ENCODE results near the gene MPDZ. TPM values are rescaled to one million over a fixed set of nuclear protein-coding genes. Genes with fewer than 3 reads are reported as not detected.
"Not testable (repeated sequence)": the region's sequence is repeated elsewhere in the genome, so short reads cannot be mapped to it uniquely, and the experiment has no call there.

The MPDZ gene
- polyA plus RNA-seq, 4 donors: 37.1 to 52.4 (median 46.7) TPM

DNA sequence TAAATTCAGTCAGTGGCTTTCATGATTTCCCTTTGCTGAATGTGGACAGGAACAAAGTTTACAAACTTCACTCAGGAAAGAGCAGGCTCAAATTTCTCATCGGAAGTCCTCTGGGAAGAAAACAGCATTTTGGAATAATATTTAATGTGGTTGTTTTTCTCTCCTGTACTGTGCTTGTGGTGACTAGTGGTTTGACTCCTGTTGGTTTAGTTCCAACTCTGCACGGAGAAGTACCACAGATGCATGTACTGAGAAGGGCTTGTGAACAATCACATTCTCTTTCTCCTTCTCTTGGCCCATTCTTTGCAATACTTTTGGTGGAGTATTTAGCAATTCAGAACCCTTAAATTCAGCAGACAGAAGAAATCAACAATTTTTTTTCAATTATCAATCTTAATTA, 13.3 kb downstream of the MPDZ start:
- no peak for DNase-seq (ENCODE audit: low read depth in 4 of 4, low spot score in 3 of 4)

DNA sequence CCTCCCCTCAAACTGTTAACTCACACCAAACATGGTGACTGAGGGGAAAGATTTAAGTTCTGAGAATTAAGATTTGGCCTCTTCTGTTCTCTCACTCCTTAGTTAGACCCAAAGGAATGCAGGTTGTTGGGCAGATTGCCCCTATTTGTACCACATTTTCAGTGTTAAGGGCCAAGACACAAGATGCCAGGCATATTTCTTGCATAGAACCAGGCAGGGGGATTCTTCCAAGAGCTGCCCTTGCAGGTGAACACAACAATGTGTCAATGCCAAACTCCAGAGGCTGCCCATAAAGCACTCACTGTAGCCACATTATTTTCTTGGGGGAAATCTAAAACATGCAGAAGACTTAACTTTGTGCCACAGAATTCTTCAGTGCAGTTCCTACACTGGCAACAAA, 14.7 kb downstream of the MPDZ start:
- no peak for DNase-seq (ENCODE audit: low read depth in 4 of 4, low spot score in 3 of 4)

DNA sequence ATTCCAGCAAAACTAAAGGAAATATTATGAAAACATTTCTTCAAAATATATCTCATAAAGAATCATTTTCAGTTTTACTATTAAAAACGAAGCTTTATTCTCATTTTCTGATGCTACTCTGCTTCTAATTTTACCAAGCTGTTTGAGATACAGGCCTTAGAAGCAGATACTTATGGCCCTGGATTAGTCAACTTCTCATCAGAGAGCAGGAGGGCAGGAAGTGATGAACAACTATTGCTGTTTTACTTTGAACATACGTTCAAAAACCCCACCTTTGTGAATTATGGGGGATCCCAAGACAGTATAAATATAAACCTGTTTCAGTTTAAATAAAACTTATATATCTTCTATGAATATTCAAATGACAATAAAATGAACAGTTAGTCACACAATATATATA, 16.0 kb downstream of the MPDZ start:
- no peak for DNase-seq (ENCODE audit: low read depth in 4 of 4, low spot score in 3 of 4)

DNA sequence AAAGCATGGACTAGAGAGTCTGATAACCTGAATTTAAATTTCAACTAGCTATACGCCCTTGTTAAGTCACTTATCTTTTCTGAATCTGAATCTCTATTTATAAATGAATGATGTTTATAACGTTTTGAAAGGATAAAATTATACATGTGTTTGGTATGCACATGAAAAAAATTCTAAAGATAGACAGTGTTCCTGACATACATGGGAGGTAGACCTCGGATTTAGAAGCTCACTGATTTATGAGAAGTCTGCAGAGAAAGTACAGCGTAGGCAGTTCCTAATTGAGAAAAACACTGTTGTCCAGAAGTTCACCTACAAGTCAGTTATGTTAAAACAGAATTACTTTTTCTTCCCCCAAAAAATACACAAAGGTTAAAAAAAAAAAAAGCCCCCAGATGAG, 26.6 kb downstream of the MPDZ start:
- no peak for DNase-seq (ENCODE audit: low read depth in 4 of 4, low spot score in 3 of 4)

DNA sequence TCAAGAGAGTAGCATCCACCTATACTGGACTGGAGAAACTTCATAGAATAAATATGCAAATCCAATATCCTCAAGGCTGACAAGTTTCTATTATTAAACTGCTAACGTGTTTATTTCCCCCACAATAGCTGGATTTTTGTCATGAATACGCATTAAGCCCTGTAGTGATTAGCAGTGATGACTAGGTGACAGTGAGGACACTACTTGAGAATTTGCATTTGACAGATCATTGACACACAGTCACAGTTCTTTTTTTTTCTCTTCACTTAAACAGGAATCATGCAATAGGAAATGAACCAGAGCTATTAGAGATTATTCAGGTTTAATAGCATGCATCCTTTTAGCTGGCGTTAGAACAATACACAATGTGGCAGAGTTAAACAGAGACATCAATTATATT, 35.3 kb downstream of the MPDZ start:
- DNase-seq (ENCODE audit: low read depth in 4 of 4, low spot score in 3 of 4): no peak

DNA sequence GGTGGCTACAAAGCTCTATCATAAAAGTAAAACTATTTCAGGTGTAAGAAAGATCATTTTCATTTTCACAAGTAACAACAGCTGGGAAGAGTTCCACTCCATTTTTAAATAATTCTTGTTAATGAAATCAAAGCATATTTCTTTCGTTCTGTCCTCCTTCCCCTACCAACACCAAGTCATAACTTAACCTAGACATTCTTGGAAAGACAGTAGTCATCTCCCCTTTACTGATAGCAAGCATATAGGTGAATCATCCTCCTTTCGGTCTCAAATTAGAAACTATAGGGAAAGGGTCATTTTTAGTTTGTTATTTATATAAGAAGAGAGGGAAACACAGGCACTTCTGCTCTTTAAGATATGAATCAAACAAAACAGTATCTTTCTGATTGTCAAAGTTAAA, 38.2 kb downstream of the MPDZ start:
- no peak for DNase-seq (ENCODE audit: low read depth in 4 of 4, low spot score in 3 of 4)

DNA sequence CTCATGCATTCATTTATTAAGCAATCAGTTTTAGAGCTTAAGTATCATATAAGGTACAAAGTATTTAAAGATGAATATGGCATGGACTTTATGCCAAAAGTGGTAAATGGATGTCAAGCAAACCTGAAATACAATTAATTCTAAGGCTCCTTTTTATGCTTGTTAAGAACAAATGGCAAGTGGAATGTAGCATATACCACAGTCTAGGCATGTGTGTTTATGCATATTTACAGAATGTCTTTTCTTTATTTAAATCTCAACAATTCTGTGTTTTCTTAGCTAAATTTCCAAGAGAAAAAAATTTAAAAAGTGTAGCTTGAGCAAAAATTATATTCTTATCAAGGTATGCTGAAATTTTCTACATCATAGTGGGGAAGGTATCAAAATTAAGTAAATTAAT, 39.8 kb downstream of the MPDZ start:
- DNase-seq (ENCODE audit: low read depth in 4 of 4, low spot score in 3 of 4): no peak

DNA sequence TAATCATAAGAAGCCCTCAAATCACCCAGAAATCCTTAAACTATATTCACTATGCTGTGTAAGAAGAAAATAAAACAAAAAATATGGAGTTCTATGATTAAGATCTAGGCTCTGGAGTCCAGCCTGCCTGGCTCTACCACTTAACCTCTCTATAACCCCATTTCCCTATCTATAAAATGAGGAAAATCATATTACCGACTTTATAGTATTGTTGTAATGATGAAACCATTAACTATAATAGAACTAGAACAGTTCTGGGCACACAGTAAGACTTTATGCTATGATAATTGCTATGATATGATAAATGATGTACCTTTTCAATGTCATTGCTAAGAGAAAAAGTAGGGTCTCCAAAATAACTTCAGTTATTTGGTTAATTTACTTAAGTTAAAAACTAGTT, 40.3 kb downstream of the MPDZ start:
- DNase-seq (ENCODE audit: low read depth in 4 of 4, low spot score in 3 of 4): no peak

DNA sequence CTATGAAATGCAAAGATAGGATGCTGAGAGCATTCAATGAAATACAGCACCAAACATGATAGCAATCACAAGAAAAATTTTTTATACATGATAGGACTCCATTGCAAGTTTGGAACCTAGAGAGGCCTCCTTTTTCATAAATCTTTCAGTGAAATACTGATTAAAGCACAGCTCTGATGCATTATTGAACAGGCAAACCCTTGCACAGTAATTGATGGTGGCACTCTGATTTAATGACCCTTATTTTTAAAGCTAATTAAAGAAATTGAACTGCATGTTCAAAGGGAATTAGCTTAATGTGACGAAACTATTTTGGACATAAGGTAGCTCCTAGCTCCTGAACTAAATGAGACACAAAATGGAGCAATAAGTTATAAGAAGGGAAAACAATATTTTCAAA, 44.6 kb downstream of the MPDZ start:
- DNase-seq (ENCODE audit: low read depth in 4 of 4, low spot score in 3 of 4): no peak

DNA sequence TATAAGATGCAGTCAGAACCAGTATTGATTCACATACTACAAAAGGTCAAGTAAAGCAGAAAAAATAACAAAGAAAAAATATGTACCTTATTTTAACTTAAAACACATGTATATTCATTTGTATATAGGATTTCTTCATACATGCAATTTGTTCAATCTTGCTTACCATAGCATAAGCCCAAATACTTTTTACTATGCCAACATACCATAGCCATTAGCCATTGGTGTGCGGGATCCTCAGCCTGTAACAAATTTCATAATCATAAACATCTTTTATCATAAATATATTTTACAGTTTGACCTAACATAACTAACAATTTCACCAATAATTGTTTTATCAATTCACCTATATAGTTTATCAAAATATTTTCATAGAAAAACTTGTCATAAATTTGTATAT, 51.1 kb downstream of the MPDZ start:
- DNase-seq (ENCODE audit: low read depth in 4 of 4, low spot score in 3 of 4): no peak

DNA sequence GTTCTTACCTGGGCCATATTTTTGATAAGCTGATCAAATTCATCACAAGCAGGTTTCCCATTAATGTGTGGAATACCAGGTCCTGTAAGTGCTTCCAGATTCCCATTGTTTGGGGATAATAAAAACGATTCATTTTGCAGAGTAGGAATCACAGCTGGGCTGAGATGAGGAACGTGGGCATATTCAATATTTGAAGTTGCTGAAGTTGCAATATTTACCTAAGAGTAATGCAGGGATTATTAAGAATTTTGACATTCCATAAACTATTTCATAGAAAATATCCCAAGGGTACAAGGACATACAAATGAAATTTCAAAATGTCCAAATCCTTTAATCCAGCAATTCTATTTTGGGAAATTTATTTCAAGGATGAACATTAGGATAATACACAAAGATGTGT, 55.1 kb downstream of the MPDZ start:
- DNase-seq (ENCODE audit: low read depth in 4 of 4, low spot score in 3 of 4): no peak

DNA sequence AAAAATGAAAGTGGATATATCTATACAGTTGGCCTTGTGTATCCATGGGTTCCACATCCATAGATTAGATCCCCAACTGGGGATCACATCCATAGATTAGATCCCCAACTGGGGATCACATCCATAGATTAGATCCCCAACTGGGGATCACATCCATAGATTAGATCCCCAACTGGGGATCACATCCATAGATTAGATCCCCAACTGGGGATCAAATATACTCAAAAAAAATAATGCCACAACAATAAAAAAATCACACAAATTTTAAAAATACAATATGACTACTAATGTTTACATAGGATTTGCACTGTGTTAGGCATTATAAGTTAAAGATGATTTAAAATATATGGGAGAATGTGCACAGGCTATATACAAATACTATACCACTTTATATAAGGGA, 56.8 kb downstream of the MPDZ start:
- DNase-seq (ENCODE audit: low read depth in 4 of 4, low spot score in 3 of 4): not testable (repeated sequence)

DNA sequence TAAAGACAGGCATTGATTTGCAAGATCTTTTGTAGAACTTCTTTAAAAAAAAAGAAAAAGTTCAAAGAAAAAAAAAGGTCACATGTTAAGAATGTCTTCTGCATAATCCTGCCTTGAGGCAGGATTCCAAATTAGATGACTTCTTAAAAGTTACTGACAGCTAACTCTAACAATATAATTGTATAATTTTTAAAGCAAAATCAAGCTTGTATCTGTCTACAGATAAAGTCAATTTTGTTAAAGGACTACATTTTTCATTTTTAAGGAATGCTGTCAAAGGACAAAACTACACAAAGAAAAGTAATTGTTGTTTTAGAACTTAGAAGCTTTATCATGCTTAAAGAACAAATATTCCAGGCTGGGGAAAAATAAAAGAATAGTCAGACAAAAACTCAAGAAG, 57.8 kb downstream of the MPDZ start:
- no peak for DNase-seq (ENCODE audit: low read depth in 4 of 4, low spot score in 3 of 4)

DNA sequence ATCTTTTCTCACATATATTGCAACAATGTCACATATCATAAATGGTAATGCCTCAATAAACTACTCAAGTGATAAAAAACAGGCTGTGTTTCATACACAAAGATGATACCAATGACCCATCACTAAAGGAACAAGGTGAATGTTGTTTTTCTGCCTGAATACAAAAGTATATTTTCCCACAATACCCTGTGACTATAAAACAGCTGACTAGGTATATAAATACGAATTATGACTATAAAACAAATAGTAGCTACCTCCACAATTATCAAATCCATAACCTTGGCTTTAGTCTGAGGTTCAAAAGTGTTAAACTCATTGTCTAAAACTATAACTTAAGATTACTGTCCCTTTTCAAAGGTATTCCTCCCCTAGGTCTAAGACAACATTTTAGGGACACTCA, 58.7 kb downstream of the MPDZ start:
- DNase-seq (ENCODE audit: low read depth in 4 of 4, low spot score in 3 of 4): no peak

DNA sequence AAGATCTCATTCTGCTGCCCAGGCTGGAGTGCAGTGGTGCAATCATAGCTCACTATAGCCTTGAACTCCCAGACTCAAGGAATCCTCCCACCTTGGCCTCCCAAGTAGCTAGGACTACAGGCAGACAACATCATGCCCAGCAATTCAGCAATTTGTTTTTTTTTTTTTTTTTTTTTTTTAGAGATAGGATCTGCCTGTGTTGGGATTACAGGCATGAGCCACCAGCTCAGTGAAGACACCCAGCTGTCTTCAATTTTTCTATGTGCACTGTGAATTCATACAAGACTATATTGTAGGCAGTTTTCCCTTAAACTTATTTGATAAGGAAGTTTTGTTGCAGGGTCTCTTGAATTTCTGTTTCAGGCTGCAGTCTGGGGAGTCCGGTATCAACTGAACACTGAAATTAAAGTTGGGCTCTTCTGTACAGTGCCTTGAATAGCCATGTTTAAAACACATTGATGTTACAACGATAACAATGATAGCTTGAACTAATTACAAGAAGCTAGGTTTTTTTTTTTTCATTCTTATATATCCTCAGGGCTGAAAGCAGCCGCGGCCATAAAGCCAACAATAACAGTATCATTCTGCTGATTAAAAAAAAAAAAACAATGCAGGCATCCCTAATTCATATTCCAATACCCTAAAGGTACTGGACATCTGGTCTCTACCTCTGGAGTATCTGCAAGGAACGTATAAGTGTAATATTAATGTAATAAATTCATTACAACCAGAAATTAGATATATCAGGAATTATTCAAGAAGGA, 63.5 kb downstream of the MPDZ start:
- no peak for DNase-seq (ENCODE audit: low read depth in 4 of 4, low spot score in 3 of 4)

DNA sequence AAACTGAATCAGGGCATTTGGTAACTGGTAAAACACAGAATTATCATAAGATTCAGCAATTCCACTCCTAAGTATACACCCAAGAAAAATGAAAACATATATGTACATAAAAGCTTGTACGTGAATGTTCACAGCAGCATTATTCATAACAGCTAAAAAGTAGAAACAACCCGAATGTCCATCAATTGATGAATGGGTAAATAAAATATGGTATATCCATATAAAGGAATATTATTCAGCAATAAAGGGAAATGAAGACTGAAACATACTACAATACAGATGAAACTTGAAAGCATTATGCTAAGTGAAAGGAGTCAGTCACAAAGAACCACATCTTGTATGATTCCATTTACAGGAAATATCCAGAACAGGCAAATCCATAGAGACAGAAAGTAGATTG, 65.5 kb downstream of the MPDZ start:
- DNase-seq (ENCODE audit: low read depth in 4 of 4, low spot score in 3 of 4): no peak

DNA sequence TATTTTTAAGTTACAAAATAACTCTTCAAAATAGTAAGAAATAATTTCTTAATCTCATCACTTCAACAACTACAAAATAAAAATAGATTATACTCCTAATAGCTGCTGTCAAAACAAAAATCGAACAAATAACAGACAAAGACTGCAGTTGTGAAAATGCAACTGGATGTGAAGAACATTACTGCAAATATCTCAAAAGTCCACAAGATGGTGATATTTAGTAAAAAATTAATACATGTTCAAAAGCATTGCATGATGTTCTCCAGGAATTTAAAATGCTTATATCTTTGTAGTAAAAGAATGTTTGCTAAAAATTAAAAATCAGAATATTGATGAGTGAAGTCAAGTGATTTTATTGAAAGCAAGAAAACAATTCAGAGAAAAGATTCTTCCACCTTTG, 66.2 kb downstream of the MPDZ start:
- DNase-seq (ENCODE audit: low read depth in 4 of 4, low spot score in 3 of 4): peak in 1 of 4 donors; percentile 1

DNA sequence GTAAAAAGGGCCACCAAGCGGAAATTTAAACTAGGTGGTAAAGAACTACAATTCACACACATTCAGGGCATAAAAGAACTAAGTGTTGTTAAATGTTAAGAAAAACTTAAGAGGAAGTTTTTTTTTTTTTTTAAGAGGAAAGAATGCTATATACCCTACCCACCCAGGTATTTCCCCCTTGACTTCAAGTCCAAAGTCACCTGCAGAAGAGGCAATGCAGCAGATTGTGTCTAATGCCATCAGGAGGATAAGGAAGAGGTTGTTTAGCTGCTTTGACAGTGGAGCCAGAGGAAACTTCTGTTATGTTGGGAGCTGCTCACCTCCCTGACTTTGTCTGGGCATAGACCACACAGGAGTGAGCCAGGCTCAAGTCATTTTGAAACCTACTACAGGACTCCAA, 69.2 kb downstream of the MPDZ start:
- no peak for DNase-seq (ENCODE audit: low read depth in 4 of 4, low spot score in 3 of 4)

DNA sequence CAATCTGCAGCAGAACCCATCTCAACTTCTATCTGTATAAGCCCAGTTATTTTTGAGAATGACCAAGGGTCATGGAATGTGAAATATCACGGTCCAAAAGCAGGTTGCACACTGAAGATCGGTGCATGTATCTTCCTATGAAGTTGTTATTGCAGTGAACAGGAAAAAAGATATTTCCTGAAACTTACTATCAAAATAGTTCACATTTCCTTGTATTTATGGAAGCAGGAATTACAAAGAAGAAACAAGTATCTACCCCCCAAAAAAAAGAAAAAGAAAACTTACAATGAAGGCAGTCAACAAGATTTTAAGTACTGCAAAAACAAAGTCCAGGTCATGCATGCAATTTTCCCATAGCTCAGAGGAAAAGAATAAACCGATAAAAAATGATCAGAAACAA, 70.0 kb downstream of the MPDZ start:
- DNase-seq (ENCODE audit: low read depth in 4 of 4, low spot score in 3 of 4): no peak

DNA sequence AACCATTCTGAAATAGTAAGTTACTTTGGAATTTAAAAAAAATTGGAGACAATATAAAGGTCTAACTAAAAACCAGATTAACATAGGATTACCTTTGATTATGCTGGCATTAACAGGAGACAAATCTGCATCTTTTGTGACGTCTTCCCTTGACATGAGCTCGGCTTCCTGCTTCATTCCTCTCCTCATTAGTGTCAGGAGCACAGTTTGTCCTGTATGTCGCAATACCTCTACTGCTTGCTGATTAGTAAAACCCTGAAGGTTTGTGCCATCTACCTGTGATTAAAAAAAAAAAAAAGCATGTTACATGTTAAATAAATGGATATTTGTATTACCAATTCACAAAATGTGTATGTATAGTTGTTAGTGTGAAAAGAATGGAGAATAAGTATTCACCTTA, 73.7 kb downstream of the MPDZ start:
- no peak for DNase-seq (ENCODE audit: low read depth in 4 of 4, low spot score in 3 of 4)

DNA sequence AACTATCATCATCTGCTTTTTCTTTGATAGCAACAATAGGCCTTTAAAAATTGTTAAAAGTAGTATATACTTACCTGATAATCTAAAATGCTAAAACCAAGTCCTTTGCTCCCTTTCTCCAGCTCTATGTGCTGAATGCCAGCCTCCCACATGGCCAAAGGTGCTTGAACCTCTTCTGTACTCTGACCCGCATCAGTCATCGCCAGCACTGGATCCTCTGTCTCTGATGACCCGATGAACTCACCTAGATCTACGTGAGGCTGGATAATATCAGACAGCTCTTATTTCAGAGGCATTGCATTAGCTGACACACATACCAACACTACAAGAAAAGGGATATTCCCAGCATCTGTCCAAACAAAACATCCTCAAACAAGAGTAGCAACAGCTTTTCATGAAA, 89.5 kb downstream of the MPDZ start:
- DNase-seq (ENCODE audit: low read depth in 4 of 4, low spot score in 3 of 4): no peak

DNA sequence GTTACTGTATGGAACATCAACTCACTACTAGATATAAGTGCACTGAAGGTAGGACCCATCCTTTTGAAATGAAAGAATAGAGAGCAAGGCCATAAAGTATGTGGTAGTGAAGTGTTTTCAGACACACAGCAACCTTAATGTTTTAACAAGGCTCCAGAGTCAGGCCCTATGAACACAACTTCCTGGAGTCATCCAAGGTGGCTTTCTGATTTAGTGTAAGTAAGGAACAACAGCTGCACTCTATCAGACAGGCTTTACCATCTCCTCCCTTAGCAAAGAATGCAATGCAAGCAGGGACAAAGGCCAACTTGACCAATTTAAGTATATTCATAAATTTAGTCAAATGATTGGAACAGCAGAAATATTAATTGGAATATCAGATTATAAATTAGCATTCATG, 90.1 kb downstream of the MPDZ start:
- no peak for DNase-seq (ENCODE audit: low read depth in 4 of 4, low spot score in 3 of 4)

DNA sequence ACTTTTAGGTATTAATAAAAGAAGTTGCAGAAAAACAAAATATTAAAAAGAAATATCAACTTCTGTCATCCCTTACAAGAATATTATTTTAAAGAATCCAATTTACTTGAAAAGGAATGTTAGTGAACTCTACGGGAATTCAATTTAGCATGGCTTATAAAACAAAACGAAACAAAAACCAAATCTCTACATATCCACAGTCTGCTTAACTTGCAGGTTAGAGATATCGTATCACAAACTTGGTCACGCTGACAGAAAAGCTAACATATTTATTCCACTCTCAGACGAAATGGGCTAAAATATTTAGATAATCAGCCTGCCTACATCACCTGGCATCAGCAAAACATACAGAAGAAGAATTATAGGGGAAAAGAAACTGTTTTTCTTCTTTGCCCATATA, 92.7 kb downstream of the MPDZ start:
- no peak for DNase-seq (ENCODE audit: low read depth in 4 of 4, low spot score in 3 of 4)
